WI38 (cell line): ENCODE results near the gene EVC2.

Experiments
- H3K4me3 ChIP-seq: 2 replicates; pipeline ENCODE4 v1.5.1; 2011; ENCODE audit warnings: low read depth, mild to moderate bottlenecking, control low read depth, low read length
- TF ChIP-seq, protein P1 (sequence below): IDR thresholded peaks from 2 replicates; pipeline ENCODE4 v1.5.1; 2012; ENCODE audit warnings: low read depth, mild to moderate bottlenecking, control low read depth, low read length

The EVC2 gene

GRCh38 chr4:5710961-5711478 is 2.7 kb upstream of the EVC2 start, which contains the start of gene EVC:
Gene EVC (plus strand): TSS chr4:5711201. CDS start chr4:5711381, 180 bp downstream.
- H3K4me3 ChIP-seq: peak within 1 kb of the TSS; percentile 73
- TF ChIP-seq, protein P1, sequence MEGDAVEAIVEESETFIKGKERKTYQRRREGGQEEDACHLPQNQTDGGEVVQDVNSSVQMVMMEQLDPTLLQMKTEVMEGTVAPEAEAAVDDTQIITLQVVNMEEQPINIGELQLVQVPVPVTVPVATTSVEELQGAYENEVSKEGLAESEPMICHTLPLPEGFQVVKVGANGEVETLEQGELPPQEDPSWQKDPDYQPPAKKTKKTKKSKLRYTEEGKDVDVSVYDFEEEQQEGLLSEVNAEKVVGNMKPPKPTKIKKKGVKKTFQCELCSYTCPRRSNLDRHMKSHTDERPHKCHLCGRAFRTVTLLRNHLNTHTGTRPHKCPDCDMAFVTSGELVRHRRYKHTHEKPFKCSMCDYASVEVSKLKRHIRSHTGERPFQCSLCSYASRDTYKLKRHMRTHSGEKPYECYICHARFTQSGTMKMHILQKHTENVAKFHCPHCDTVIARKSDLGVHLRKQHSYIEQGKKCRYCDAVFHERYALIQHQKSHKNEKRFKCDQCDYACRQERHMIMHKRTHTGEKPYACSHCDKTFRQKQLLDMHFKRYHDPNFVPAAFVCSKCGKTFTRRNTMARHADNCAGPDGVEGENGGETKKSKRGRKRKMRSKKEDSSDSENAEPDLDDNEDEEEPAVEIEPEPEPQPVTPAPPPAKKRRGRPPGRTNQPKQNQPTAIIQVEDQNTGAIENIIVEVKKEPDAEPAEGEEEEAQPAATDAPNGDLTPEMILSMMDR: no peak

DNA sequence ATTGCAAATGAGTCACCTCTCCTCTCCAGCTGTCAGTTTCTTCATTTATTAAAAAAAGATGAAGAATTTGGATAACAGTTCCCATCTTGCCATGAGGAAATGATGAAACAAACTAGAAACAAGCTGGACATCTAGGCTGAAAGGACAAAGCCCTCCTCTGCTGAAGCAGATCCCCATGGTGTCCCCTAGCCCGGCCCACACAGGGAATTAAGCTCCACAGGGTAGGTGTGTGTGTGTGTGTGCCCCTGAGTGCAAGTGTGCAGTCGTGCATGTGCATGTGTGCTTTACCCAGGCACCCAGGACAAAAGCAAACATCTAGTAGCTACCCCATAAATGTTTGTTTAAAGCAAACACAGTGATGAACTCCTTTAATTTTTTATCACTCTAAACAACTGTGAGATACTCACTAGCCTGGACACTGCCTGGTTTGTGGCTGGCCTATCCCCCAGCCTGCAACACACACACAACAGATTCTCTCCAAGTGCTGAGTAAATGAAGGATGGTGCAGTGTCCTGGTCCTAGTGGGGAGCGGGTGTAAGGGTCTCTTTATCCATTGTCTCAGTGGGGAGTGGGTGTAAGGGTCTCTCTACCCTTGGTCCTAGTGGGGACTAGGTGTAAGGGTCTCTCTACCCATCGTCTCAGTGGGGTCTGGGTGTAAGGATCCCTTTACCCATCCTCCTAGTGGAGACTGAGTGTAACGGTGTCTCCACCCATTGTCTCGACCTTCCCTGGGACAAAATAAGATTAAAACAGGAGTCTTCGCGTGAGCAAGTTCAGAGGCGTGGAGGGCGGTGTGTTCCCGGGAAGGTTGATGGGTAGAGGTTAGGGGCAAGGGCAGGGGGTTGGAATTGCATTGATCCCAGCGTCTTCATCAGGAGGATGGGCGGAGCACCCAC is 2.0 kb upstream of the EVC2 start:
- peak overlapping the region; percentile 73 for H3K4me3 ChIP-seq
- TF ChIP-seq, protein P1: peak; percentile 44

GRCh38 chr4:5709207-5709575 is 832 bp upstream of the EVC2 start:
- TF ChIP-seq, protein P1: no peak
- H3K4me3 ChIP-seq: no peak overlapping the region; the same call in 1 of the 2 replicates

GRCh38 chr4:5707778-5708448 is 446 bp downstream of the EVC2 start:
- TF ChIP-seq, protein P1: no peak
- H3K4me3 ChIP-seq: peak overlapping the region; percentile 84

- TF ChIP-seq, protein P1: no peak
- H3K4me3 ChIP-seq: peak overlapping the region; percentile 84
Observed at GRCh38 chr4:5707366-5707765, 993 bp downstream of the EVC2 start.

DNA sequence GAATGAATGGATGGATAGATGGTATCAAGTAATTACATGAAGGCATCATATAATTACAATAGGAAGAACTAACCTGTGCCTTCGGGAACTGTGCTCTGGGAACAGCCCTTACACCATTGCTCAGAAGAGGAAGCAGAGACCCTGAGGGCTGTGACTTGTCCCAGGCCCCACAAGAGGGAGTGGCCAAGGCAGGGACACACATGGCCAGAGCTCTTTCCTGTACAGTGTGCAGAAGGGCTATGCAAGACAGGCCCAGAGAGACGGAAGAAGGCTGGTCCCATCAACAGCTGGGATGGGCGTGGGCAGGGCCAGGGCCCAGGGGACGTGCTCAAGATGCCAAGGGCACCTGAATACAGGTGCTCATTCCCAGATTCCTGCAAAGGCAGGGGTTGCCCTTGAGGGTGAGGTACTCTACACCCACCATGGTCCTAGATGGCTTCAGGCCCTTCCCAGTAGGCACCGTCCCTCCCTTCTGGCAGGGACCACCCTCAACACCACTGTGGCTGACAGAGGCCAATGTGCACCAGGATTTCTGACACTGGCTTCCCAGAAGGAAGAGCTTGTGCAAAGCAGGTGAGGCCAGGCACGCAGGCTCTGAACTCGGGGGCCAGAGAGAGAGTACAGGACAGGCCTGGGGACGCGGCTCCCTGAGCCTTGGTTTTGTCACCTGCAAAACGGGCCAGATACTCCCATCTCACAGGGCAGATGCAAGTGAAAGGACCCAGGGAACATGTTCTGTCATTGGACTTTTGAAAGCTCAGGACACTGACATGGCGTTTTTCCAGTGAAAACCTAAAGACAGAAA is 1.7 kb downstream of the EVC2 start:
- peak overlapping the region; percentile 84; the same call in 1 of the 2 replicates for H3K4me3 ChIP-seq
- TF ChIP-seq, protein P1: no peak
